KBM-7 (cell line): ENCODE data around the gene BST1.
A peak's percentile ranks its signal among the peaks of the same experiment; 100 is the strongest.
"Not testable (repeated sequence)": the region's sequence is repeated elsewhere in the genome, so short reads cannot be mapped to it uniquely, and the experiment has no call there.

Experiments used
- DNase-seq: peaks from one replicate; pipeline ENCODE4 v3.0.0-alpha.2; 2015
- in situ Hi-C: fragments of 300-500 bp; cut with MboI; formaldehyde crosslinking; loops from 2 replicates; pipeline ENCODE4 v1.14.3; 2020; ENCODE audit warnings: low sequenced_read_pairs, low pct_unique_long_range_greater_than_20kb, mixed read lengths

Gene BST1

DNA sequence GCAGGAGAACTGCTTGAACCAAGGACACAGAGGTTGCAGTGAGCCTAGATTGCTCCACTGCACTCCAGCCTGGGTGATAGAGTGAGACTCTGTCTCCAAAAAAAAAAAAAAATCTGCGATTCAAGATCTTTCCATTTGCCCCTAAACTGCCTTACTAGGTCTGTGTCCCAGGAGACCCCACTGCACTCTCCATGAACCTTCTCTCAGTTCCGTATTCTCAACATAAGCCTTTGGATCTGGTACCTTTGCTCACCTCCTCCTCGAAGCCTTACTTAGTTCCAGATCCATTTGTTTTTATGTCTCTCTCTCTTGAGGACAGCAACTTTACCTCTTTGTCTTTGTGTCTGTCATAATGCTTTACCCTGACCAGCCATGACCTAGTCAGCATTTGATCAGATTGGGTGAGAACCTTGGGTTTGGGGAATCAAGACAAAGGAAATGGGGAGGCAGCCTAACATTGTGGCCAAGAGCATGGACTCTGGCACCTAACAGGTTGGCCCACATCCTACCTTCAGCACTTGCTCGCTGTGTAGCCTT, 33.7 kb downstream of the BST1 start:
- in situ Hi-C loops: no loop called here
- DNase-seq: no peak

DNA sequence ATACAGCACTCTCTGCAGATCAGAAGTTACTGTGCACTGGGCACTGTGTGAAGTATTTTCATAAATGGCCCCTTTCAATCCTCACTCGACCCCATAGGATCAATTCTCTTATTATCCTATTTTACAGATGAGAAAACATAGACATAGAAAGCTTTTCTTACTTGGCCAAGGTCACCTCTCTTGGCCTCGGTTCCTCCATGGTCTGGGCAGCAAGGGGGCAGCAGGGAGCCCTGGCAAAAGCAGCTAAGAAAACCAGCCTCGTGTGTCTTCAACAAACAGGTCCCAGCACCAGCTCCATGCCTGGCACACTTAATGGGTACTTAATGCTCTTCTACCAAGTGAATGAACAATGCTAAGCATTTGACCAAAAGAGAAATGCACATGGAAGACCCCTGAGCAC, 34.4 kb downstream of the BST1 start:
- in situ Hi-C loops: no loop called here

DNA sequence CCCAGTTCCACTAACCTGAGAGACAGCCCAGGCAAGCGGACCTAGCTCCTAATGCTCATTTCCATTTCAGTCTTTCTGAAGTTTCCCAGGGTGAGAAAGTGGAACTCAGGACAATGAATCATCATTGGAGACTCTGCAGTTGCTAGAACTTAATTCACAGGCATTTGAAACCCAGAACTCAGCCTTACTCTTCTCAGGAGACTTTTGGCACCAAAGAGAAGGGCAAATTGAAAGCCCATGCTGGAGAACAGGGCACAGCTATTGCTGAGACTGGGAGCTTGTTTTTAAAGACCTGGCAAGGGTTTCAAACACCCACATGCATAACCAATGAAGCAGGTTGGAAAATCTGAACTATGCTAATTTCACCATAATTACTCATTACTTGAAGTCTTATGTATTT, 36.0 kb downstream of the BST1 start:
- DNase-seq: no peak
- in situ Hi-C loops: no loop called here

More for the DNA sequence above, 34.4 kb downstream of the BST1 start:
- no peak for DNase-seq

DNA sequence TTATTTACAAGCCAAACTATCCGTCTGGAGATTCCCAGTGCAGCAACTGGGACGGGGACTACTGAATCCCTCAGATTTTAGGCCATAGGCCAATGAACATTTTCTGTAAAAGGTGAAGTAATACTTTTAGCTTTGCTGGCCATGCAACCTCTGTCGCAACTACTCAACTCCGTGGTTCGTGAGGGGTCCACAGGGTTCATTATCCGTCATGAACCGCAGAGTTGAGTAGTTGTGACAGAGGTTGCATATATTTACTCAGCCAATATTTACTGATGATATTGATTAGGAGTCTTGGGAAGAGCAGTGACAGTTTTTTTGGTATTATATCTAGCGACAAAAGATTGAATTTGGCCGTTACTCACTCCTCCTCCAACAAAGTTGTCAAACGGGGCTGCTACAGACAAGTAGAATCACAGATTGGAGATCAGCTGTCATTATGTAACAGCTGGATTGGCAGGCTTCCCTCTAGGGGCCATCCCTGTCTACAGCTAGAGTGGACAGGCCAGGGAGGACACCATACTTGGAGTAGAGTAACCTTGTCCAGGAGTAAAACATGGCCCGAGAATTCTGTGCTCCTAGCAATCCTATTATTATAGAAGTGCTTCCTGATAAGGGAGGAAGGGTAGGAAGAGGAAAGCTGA, 38.0 kb downstream of the BST1 start:
- in situ Hi-C loops: no loop called here
- DNase-seq: no peak

DNA sequence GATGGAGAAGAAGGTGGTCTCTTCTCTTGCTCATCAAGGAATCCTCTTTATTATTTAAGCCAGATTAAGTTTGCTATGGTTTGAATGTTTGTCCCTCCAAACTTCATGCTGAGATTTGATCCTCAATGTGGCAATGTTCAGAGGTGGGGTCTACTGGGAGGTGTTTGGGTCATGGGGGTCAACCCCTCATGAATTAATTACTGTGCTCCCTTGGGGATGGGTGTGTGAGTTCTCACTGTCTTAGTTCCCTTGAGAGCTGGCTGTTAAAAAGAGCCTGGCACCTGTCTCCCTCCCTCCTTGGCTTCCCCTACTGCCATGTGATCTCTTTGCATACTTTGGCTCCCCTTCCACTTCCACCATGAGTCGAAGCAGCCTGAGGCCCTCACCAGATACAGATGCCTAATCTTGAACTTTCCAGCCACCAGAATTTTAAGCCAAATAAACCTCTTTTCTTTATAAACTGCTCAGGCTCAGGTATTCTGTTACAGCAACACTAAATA, 39.3 kb downstream of the BST1 start:
- no peak for DNase-seq
- in situ Hi-C loops: no loop called here

DNA sequence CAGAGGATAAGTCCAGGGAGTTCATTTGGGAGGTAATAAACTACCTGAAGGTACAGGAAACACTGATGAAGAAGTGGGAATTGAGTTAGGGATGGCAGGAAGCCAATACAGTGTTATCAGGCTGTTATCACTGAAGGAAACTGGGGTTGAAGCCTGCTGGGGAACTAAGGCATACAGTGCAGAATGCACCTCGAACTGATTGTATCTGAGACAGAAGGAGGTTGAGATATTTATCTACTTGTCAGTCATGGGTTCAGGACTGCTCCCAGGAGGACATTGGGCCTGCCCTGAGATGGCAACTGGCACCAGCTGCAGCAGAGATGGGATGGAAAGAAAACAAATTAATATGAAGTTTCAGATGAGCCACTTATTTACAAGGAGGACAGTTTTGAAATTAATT, 39.8 kb downstream of the BST1 start:
- DNase-seq: no peak
- in situ Hi-C loops: no loop called here

DNA sequence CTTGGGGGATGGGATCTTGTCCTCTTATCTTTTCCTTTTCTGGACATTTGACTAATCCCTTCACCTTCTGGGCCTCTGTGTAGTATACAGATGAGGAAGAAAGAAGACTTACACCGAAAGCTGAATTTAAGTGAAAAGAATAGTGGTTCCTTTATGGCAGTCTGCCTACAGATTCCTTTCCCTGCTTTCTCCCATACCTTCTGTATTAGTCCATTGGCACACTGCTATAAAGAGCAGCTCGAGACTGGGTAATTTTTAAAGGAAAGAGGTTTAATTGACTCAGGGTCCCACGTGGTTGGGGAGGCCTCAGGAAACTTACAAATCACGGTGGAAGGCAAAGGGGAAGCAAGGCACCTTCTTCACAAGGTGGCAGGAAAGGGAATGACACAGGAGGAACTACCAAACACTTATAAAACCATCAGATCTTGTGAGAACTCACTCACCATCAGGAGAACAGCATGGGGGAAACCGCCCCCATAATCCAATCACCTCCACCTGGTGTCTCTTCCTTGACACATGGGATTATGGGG, 41.2 kb downstream of the BST1 start:
- in situ Hi-C loops: no loop called here
- DNase-seq: no peak

DNA sequence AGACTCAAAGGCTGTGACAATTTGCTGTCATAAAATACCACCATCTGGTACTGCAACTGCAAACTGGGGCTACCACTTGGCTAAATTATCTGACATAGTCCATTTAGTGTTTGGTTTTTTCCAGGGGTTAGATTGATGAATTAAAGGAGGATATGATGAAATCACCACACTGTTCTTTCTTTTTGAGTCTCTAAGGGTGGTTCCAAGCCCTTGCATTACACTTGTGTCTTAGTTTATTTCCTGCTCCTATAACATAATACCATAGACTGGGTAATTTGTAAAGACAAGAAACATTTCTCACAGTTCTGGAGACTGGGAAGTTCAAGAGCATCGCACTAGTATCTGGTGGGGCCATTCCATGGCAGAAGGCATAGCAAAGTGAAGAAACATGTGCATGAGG, 43.2 kb downstream of the BST1 start:
- no peak for DNase-seq
- in situ Hi-C loops: no loop called here

DNA sequence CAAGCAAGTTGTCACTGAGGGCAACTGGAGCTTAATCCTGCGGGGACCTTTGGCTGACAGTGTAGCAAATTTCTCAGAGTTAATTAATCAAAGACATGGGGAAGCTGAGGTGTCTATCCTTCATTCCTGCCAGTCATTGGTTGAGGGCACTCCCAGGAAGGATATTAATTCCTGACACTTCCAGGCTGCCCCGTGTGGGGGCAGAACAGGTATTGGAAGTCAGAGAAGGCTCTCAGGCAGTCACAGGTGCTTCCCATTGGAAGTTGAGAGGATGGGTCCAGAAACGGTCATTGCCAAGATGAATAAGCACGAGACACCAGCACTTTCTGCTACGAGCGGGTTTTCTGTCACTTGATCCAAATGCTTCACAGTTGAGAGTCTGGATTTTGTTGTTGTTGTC, 46.1 kb downstream of the BST1 start:
- no peak for DNase-seq
- in situ Hi-C loops: no loop called here

DNA sequence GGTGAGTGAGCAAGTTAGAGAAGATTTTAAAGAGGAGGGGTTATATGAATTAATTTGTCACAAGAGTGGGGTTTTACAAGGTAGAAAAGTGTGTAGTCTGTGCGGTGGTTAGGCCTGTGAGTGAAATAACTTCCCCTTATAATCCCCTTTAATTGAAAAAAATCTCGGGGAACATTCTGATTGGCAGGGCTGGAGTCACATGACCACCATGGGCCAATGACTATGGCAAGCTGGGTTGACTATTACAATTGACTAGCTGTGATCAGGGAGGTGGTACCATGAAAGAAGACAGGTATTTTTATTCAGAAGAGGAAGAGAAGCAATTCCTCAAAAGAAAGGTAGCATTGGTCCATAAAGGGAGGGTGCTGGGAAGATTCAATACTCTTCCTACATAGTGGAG, 48.3 kb downstream of the BST1 start:
- in situ Hi-C loops: no loop called here
- no peak for DNase-seq

DNA sequence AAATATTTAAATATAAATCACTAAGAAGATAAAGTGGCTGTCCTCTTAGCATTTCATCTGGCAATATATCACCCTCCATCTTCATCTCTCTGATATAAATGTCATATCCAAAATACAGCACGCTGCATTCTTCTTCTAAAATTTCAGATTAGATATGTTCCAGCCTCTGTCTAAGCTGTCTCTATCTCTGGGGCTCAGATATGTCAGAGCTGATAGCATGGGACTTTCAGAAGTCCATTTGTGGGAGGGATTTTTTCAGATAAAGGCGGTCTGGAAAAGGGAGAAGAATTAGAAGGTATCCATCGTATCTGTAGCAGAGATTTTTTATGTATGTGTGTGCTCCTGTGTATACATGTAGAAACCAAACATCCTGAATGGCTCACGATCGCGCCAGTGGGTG, 50.2 kb downstream of the BST1 start:
- in situ Hi-C loops: no loop called here

DNA sequence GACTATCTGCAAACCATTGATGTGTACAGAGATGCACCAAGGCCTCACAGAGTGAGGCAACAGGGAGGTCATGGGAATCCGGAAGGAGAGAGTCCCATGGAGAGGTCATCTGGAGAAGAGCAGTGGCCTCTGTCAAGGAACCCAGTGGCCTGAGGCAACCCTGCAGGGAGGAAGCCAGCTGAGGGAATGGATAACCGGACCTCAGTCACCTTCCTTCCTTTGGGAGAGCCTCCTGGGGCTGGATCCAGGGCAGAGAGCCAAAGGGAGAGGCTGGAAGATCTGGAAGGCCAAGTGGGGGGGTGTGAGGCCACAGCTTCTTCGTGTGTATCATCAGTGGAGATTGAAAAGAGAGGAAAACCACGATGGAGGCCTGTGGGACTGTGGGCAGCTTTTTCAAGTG, 50.9 kb downstream of the BST1 start:
- in situ Hi-C loops: no loop called here
- no peak for DNase-seq

More for the DNA sequence above, 50.2 kb downstream of the BST1 start:
- DNase-seq: no peak

DNA sequence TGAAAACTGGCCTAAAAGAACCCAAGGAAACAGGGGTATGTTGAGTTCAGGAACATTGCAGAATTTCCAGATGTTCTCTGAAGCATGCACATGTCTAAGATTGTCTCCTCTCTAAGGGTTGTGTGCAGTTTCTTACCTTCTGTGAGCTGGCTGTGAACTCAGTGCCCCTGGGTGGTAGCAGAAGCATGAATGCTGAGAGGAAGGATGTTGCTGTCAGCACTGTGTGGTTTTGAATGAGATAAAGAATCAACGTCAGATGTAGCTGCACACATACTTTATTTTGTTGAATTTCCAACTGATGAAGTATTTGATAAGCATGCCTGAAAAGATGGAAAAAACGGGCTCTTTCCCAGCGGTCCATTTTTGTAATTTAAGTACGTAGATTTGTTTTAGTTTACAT, 51.5 kb downstream of the BST1 start:
- in situ Hi-C loops: no loop called here
- peak; percentile 43 for DNase-seq

DNA sequence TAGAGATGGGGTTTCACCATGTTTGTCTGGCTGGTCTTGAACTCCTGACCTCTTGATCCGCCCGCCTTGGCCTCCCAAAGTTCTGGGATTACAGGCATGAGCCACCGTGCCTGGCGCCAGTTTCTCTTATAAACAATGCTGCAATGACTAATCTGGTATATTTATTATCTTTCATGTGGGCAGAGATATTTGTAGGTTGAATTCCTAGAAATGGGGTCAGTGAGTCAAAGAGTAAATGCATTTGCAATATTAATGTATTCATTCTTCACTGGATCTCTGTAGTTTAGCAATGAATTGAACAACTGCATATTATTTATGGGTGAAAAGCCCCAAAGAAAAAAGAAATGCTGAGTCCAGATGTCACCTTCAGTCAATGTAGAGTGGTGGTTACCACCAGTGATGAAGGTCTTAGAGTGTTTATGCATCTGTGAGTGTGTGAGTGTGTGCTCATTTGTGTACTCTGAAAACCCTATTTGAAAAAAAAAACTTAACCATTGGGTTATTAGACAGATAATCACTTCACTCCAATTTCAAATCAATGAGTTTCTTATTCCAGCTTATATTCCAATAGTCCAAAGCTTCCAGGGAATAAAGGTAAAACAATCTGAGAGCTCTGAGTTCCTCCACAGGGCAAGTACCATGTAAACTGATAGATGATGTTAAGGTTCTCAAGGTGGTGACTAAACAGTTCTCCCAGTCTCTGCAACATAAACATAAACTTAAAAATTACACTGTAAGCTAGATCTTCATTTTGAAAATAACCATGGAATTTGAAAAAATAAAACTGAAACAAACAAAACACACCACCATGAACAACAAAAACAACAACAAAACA, 52.7 kb downstream of the BST1 start:
- in situ Hi-C loops: no loop called here
- no peak for DNase-seq

DNA sequence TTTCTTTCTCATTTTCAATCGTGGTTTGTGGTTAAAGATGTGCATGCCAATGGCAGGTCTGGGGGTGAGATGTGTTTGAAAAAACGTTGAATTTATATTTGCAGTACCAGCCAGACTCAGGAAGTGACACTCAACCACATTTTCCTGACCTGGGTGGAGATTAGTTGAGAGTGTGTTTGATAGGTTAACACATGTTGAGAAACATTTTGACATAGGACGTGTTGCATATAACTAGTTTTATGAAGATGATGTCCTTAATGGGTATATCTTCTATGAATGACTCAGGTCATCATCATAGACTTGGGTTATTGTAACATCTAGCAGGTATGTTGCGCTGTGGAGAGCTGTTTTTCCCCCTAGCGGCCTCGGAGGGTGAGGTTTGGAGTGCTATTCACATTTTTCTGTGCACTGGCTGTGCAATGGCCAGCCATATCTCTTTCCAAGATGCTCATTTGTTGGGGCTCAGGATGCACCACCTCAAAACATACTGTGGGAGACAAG, 53.5 kb downstream of the BST1 start:
- in situ Hi-C loops: no loop called here
- DNase-seq: peak; percentile 92

DNA sequence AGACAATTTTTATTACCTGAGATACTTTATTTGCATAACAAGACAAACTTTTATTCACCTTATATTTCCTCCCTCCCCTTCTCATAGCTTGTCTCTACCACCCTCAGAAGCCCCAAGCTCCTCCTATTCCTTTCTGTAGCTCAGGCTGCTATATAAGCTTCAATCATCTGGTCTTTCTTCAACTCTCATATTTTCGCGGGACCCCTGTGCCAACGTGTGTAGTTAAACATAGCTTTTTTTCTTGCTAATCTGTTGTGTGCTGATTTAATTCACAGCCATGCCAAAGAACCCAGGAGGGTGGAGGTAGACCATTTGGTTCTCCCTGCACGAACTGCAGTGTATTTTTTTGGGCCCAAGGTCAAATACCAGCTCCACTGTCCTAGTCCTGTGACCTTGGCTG, 54.2 kb downstream of the BST1 start:
- no peak for DNase-seq
- in situ Hi-C loops: no loop called here

DNA sequence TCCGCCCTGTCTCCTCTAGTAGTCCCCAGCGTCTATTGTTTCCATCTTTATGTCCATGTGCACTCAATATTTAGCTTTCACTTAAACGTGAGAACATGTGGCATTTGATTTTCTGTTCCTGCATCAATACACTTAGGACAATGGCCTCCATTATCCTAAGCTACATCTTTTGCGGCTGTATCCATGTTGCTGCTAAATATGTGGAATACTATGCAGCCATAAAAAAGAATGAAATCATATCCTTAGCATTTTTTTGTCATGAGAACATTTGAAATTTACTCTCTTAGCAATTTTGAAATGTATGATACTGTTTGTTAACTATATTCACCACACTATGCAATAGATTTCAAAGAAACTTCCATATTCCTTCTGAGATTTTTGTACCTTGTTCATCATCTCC, 55.4 kb downstream of the BST1 start:
- in situ Hi-C loops: no loop called here
- DNase-seq: no peak

DNA sequence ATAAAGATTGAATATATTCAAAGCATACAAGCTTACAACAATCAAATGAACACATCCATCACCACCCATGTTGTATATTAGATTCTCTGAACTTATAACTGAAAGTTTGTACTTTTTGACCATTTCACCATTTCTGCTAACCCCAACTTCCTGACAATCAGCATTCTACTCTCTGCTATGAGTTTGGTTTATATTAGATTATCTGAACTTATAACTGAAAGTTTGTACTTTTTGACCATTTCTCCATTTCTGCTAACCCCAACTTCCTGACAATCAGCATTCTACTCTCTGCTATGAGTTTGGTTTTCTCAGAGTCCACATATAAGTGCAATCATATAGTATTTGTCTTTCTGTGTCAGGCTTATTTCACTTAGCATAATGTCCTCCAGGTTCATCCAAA, 59.6 kb downstream of the BST1 start:
- DNase-seq, in situ Hi-C loops: not testable (repeated sequence)

DNA sequence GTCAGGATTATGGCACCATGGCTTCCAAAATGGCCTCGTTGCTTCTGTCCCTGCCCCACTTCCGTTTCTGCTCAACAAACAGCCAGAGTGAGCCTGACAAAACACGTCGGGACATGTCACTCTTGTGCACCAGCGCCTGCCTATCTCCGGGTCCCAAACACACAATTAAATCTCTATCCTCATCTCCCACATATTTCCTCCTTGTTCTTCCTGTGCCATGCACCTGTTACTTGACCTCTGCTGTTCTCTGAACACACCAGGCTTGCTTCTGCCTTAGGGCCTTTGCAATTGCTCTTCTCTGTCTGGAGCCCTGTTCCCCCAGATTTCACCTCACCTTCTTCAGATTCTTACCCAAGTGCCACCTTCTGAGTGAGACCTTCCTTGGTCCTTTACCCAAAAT, 62.5 kb downstream of the BST1 start:
- in situ Hi-C loops: no loop called here
- DNase-seq: peak; percentile 78
